Calu3 (cell line): ENCODE data around the gene CERK. TPM values are rescaled to one million over a fixed set of nuclear protein-coding genes. Genes with fewer than 3 reads are reported as not detected.

ENCODE experiments used
- BruUV-seq: library from RNA; stranded (reverse); fragments of 400-500 nt; replicated peaks from 2 replicates; lab custom pipeline; 2021; lab: Mats Ljungman, UMichigan
- CTCF ChIA-PET: fragments of 300-600 bp; sonication (Branson Sonifier 250); formaldehyde crosslinking; loops from one replicate; lab custom pipeline; 2022; ENCODE audit warnings: antibody characterized with exemption; lab: Charles Lee
- DNase-seq: peaks from one replicate; pipeline ENCODE4 v3.0.0; 2022
- H3K27ac Mint-ChIP-seq: one replicate; pipeline ENCODE4 v1.8.0; 2022; ENCODE audit warnings: mixed read lengths; ENCODE audit not compliant: unreplicated experiment
- H3K27me3 Mint-ChIP-seq: one replicate; pipeline ENCODE4 v1.8.0; 2022; ENCODE audit warnings: mixed read lengths; ENCODE audit not compliant: unreplicated experiment
- H3K36me3 Mint-ChIP-seq: one replicate; pipeline ENCODE4 v1.8.0; 2022; ENCODE audit warnings: mild to moderate bottlenecking, moderate library complexity, mixed read lengths; ENCODE audit not compliant: insufficient read depth, unreplicated experiment
- H3K4me1 Mint-ChIP-seq: one replicate; pipeline ENCODE4 v1.8.0; 2022; ENCODE audit warnings: mild to moderate bottlenecking, low read depth, mixed read lengths; ENCODE audit not compliant: unreplicated experiment
- H3K4me3 Mint-ChIP-seq: one replicate; pipeline ENCODE4 v1.8.0; 2022; ENCODE audit warnings: mild to moderate bottlenecking, low read depth, moderate library complexity, mixed read lengths; ENCODE audit not compliant: unreplicated experiment
- H3K9me3 Mint-ChIP-seq: one replicate; pipeline ENCODE4 v1.8.0; 2022; ENCODE audit warnings: low read depth, mixed read lengths; ENCODE audit not compliant: unreplicated experiment
- CTCF ChIP-seq: fragments of 200-600 bp; IDR thresholded peaks from one replicate; pipeline ENCODE4 v1.8.0; 2022; ENCODE audit warnings: antibody characterized with exemption; ENCODE audit not compliant: unreplicated experiment
- intact Hi-C: fragments of 100-400 bp; cut with micrococcal nuclease; formaldehyde crosslinking; loops from one replicate; pipeline ENCODE4 v1.10.0; 2022; ENCODE audit not compliant: unreplicated experiment
- total RNA-seq: library from RNA; stranded (reverse); gene quantifications from 2 replicates; pipeline ENCODE4 v1.2.3, GENCODE V29; 2022

CERK gene
- total RNA-seq, 1 experiment from 2014 or later = 25.0 TPM

GRCh38 chr22:46780453-46780852, 42.4 kb upstream of the CERK start:
- no TSS peak for BruUV-seq
- Mint-ChIP-seq H3K27ac (no peak overlapping the region), H3K36me3 (peaks cover 4% of the 10 kb centered on the region), H3K27me3 (no peaks in the 10 kb centered on the region), H3K9me3 (no peaks in the 10 kb centered on the region), H3K4me3 (no peak overlapping the region), H3K4me1 (peaks cover 24% of the 10 kb centered on the region)
- CTCF ChIA-PET = interaction anchor here (0.5 kb wide), 1 partner anchor 19 kb away, joined by 3 read pairs; no protein-coding TSS in a partner anchor
- intact Hi-C loops = no loop called here
- DNase-seq = no peak
- no peak for TF ChIP-seq CTCF

- TF ChIP-seq CTCF = no peak
- no peak for DNase-seq
- Mint-ChIP-seq H3K27me3 (no peaks in the 10 kb centered on the region), H3K9me3 (no peaks in the 10 kb centered on the region), H3K4me3 (no peak overlapping the region), H3K36me3 (peaks cover 4% of the 10 kb centered on the region), H3K4me1 (peaks cover 32% of the 10 kb centered on the region), H3K27ac (no peak overlapping the region)
- no TSS peak for BruUV-seq
- intact Hi-C loops = no loop called here
- CTCF ChIA-PET = no interaction called here
Measured at GRCh38 chr22:46779651-46780050, 41.6 kb upstream of the CERK start.

- intact Hi-C loops = no loop called here
- no peaks in the 10 kb centered on the region for H3K9me3 Mint-ChIP-seq
- DNase-seq = no peak
- no peak overlapping the region for H3K27ac Mint-ChIP-seq
- H3K27me3 Mint-ChIP-seq = no peaks in the 10 kb centered on the region
- CTCF ChIA-PET = no interaction called here
- TF ChIP-seq CTCF = no peak
- no peak overlapping the region for H3K4me3 Mint-ChIP-seq
- H3K4me1 Mint-ChIP-seq = peaks cover 37% of the 10 kb centered on the region
- BruUV-seq = no TSS peak
- peaks cover 4% of the 10 kb centered on the region for H3K36me3 Mint-ChIP-seq
Measured at GRCh38 chr22:46779023-46779422, 41.0 kb upstream of the CERK start.

DNA sequence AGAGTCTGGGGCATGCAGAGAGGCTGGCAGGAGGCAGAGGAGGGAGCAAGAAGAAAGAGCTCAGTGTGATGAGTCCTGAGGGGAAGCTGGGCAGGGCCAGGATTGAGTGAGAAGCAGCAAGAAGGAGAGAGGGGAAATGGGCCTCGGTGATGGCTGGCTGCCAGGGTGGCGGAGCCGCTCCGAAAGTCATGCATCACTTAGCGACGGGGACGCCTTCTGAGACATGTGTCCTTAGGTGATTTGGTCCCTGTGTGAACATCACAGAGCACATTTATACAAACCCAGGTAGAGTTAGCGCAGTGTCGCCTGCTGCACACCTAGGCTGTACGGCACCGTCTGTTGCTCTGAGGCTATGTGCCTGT, 39.5 kb upstream of the CERK start:
- Mint-ChIP-seq H3K36me3 (peaks cover 4% of the 10 kb centered on the region), H3K4me3 (no peak overlapping the region), H3K27ac (no peak overlapping the region), H3K9me3 (no peaks in the 10 kb centered on the region), H3K4me1 (peaks cover 37% of the 10 kb centered on the region), H3K27me3 (no peaks in the 10 kb centered on the region)
- CTCF ChIA-PET = no interaction called here
- DNase-seq = no peak
- intact Hi-C loops = no loop called here
- no TSS peak for BruUV-seq
- TF ChIP-seq CTCF = no peak
